T follicular helper cell (primary cell): ENCODE results near the gene FAM120B.

Experiments used
- DNase-seq: peaks from one replicate; pipeline ENCODE4 v3.0.0-alpha.2; 2020; ENCODE audit warnings: low read depth

FAM120B gene

DNA sequence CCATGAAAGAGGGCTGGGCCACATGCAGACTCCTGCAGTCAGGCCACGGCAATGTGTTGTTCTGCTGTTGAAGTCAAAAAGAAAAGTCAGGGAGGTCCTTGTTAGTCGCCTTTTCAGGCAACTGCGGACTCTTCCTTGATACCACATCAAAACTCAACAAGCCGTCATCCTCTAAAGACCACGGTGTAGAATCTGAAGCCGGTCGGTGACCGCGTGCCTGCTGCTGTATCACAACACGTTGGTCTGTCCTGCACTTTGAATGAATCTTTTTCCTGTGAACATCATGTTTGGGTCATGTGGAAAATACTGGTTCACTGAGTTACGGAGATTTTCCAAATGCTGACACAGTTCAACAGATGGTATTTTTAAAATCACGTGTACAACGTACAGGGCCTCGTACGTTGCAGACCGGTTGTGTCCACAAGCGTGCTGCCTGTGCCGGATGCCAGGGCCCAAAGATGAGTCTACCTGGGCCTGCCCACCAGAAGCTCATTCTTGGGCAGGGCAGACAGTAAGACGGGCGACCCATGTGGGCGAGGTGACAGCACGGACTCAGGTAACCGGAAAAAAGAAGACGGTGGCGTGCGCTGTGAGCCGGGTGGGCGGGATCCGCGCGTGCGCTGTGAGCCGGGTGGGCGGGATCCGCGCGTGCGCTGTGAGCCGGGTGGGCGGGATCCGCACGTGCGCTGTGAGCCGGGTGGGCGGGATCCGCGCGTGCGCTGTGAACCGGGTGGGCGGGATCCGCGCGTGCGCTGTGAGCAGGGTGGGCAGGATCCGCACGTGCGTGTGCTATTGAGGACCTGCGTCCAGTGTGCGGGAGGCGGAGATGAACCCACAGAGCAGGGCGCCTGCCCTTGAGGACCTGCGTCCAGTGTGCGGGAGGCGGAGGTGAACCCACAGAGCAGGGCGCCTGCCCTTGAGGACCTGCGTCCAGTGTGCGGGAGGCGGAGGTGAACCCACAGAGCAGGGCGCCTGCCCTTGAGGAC lies 114.5 kb downstream of the FAM120B start:
- no peak for DNase-seq

DNA sequence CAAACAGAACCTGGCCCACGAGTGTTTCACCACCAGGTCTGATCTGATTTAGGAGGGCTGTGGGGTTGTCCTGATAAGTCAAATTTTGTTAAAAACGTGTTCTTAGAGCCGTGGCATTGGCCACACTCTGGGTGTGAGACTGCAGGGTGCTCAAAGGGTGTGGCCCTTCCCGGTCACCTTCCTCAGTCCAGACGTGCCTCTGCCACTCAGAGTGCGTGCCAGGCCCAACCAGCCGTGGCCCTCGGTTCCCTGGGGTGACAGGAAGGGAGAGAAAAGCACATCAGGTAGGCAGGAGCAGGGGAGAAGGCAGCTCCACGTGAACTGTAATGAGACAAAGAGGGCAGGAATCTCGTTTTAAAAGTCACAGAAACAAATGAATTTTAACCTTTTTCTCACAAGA lies 115.4 kb downstream of the FAM120B start:
- DNase-seq, result no peak

DNA sequence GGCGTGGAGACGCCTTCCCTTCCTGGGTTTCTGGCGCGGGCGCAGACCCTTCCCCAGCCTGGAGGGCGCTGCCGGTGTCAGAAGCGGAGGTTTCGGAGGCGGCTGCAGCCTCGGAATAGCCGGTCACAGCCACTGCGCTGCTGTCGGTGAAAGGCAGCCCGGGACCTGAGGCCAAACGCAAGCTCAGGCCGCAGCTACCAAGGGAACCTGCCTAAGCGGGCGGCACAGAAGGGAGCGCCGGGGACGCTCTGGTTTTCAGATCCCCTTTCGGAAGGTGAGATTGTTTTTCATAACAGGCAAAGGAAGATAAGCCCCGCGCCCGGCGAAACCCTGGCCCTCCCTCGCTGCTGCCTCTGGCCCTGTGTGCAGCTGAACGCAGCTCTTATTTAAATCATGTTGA lies 116.5 kb downstream of the FAM120B start:
- DNase-seq, result no peak

DNA sequence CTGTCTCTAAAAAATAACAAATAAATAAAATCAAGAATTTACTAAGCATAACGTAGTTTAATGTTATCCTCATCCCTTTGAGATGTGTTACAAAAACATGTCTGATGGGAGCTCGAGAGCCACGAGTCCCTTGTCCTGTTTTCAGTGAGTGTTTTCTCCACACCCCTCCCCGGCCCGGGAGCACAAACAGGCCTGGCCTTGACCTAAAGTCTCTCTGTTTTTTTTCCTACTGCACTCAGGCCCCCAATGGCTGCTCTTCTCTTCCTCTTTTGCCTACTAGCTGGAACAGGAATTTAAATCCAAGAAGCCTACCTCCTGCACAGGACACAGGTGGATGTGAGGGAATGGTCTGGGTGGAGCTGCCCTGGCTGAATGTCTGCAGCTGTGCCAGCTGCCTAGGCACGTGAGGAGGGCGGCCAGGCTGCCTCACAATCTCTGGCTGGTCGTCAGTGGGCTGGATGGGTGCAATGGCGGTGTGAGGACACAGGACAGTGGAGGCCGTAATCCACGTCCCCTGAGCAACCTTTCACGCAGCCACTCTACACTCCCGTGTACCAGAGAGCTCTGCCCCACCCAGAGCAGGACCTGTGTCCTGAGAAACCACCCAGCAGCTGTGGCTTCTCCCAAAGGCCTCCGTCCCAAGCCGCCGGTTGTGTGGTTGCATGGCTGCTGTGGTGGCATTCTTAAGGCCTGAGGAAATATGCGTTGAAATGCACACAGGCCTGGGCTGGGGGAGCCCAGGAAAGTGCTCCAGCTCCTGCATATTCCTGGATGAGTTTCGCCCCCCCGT lies 117.5 kb downstream of the FAM120B start:
- no peak for DNase-seq

DNA sequence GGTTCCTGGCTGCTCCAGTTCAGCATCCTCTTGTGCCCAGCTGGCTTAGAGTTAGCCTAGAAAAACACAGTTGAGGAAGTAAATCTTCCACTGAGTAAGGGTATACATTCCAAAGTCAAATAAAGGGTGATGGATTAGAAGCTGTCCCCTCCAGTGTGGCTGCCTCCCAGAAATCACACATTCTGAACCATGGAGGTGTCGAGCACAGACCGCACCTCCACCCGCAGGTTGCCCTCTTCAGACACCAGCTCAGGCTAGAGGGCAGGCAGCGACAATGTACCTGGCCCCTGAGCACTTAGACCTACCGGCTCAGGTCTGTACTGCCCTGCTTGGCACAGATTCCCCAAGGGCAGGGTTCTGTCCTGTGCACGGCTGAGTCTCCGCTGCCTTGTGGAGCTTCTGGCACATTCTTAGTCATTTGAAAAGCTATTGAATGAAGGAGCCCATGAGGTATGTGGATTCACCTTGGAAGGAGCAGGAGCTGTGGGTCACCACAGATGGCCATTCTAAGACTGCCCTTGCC lies 118.1 kb downstream of the FAM120B start:
- no peak for DNase-seq

DNA sequence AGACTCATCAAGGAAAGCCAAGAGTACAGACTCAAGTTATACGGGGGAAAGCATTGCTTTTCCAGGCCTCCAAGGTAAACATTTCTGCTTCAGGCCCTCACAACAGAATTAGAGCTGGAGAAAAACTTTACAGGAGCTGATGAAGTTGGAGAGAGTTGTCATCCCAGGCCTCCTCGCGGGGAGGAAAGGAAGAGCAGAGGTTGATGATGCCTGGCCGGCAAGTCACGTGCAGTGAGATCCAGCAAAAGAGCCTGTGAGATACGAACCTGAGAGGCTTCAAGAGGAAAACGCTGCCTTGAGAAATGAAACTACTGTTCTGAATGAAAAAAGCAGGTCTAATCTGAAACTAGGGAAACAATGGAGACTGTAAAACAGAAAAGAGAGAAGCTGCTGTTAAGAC lies 122.9 kb downstream of the FAM120B start:
- DNase-seq, result no peak

DNA sequence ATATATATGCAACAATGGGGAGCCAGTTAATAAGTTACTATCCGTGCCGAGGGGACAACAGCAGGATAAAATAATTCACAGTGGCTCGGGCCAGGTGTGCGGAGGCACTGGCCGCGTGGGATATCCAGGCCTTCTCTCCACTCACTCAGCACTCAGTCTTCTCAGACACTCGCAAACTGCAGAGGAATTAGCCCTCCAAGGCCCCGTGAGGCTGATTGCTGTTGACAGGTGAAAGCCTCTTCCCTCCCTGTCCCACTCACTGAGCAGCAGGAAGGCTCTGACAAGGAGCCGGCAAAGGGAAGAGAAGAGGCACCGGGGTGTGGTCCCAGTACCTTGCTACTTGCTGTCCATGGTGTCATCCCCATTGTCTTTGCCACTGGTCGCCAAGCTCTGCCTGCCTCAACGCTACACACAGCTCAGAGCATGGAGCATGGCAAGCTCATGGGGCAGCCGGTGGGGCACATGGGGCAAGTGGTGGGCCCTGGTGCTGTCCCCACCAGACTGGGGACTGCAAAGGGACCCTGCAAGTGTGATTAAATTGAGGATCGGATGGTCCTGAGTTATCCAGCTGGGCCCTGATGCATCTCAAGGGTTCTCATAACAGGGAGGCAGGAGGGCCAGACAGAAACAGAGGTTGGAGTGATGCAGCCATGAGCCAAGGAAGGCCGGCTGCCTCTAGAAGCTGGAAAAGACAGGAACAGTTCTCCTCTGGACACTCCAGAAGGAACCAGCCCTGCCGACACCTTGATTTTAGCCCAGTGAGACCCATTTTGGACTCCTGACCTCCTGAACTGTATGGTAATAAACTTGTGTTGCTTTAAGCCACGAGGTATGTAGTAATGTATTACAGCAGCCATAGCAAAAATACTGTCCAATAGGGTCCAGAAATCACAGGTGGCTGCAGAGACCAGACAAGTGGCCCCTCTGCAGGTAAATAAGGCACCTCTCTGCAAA lies 126.9 kb downstream of the FAM120B start:
- no peak for DNase-seq

DNA sequence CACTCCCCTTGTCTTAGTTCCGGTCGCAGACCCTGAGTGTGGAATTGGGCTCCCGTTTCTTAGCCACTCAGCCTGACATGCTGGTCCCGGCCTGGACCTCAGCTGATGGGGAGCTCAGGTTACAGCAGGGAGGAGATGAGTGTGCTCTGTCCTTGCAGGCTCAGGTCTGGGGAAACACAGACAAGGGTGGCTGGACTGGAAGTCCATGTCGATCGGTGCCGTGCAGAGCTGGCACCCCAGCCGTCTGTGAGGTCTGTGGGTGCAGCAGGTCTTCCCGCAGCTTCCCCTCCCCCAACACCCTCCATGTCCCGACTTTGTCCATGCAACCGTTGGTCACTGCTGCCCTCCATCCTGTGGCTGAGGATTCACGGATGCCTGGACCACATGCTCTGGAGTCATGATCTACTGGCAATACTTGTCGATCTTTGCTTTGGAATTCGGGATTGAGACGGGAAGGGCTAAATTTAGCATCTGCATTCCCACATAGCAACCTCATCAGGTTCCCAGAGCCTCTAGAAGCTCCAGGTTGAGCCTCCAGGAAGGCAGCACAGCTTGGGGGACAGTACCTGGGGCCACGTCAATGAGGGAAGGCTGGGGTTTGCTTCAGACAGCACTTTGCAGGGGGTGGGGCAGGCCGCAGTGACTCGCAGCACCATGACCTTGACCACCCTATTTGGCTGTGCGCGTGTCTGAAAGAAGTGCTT lies 127.7 kb downstream of the FAM120B start:
- DNase-seq, result no peak

DNA sequence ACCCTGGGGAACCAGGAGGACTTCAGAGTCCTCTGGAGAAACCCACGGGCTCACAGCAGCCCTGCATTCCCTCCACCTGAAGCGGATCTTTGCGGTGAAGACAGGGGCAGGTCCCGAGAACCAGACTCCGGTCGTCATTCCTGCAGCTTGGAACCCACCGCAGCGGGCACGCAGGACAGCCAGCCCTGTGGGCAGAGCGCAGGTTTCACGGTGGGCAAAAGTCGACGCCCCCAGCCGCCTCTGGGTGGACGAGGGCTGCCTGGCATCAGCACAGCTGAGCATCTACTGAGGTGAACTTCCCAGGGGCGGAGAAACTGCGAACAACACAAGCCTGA lies 128.2 kb downstream of the FAM120B start:
- DNase-seq, result no peak

DNA sequence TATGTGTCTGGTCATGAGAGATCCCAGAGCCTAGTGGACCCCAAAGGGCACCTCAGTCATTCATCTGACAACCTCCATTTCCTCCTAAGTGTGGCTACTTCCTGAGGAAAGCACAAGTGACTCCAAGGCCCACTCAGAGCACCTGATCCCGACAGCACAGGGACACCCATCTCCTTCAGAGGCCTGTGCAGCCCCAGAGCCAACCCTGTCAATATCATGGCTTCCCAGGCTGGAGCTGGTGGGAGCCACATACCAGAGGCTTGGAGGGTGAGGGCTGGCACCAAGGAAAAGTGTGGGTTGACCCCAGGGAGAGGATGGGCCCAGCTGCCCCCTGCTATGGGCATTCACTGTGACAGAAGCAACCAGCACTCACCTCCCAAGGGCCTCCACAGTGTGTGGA lies 129.2 kb downstream of the FAM120B start:
- DNase-seq, result no peak

DNA sequence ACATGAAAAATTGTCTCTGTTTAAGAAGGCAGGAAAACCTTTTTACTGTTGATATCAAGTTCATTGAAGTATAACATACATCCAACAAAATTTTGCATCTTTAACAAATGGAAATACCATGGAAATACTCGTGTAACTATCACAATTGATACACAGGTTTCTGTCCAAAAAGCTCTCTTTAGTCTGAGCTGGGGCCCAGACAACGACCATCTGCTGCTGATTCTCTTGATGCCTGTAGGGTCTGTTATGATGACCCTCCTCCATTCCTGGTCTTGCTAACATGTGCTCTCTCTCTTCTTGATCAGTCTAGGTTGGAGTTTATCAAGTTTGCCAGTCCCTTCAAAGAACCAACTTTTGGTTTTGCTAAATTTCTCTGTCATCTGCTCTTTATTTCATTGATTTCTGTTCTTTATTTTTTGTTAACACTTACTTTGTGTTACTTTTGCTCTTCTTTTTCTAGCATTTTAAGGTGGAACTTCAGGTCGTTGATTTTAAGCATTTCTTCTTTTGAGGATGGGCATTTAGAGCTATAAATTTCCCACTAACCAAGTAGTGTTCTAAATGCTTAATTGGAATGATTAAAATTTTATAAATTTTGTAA lies 129.8 kb downstream of the FAM120B start:
- DNase-seq, result no peak

DNA sequence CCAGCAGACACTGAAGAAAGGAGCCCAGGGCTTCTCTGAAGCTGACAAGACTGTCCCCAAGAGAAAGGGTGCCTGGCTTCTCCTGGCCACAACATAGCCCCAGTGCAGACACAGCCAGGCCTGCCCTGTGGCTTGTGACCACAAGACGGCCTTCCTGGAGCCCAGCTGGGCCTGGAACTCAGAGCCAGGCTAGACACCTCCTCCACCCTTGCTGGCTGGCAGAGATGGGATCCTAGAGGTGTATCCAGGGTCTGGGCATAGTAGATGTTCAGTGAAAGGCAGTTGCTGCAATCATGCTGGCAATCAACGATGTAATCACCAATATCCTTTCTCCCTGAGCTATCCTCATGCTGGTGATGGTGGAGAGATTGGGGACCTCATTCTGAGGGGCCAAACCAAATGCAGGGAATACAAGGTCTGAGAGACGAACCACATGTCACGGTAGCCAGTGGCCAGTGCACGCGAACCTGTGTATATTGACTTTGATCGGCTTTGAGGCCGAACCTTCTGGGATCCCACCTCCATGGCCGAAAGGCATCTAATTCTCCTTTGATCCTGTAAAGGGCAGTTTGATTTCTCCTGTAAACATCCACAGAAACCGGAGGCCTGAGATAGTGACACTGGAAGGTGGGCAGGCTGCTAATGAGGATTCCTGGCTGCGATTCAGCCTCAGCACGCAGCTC lies 131.3 kb downstream of the FAM120B start:
- DNase-seq, result no peak

DNA sequence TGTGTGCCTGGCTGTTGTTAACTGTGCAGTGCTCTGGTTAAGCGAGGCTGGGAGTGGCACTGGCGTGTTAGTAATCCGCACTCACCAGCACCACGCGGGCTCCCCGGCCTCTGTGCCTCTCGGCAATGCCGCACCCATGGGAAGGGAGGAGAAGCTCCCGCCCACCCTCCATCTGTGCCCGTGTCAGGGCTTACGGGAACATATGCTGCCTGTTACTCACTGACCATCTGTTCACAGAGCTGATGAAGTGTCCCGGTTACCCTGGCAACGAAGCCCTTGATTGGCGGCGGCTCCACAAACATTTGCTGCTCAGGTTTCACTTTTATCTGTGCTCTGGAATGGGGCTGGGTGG lies 131.8 kb downstream of the FAM120B start:
- DNase-seq, result no peak

DNA sequence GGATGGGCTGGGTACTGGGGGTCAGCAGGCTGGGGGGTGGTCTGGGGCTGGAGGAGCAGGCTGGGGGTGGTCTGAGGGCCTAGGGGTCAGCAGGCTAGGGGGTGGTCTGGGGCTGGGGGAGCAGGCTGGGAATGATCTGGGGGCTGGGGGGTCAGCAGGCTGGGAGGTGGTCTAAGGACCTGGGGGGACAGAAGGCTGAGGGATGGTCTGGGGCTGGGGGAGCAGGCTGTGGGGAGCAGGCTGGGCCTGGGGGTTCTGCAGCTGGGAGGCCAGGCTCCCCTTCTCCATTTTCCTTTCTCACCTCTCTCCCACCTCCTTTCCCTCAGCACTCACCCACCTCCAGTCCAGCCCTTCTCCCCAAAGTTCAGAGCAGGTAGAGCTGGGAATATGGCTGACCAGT lies 132.3 kb downstream of the FAM120B start:
- DNase-seq, result no peak

DNA sequence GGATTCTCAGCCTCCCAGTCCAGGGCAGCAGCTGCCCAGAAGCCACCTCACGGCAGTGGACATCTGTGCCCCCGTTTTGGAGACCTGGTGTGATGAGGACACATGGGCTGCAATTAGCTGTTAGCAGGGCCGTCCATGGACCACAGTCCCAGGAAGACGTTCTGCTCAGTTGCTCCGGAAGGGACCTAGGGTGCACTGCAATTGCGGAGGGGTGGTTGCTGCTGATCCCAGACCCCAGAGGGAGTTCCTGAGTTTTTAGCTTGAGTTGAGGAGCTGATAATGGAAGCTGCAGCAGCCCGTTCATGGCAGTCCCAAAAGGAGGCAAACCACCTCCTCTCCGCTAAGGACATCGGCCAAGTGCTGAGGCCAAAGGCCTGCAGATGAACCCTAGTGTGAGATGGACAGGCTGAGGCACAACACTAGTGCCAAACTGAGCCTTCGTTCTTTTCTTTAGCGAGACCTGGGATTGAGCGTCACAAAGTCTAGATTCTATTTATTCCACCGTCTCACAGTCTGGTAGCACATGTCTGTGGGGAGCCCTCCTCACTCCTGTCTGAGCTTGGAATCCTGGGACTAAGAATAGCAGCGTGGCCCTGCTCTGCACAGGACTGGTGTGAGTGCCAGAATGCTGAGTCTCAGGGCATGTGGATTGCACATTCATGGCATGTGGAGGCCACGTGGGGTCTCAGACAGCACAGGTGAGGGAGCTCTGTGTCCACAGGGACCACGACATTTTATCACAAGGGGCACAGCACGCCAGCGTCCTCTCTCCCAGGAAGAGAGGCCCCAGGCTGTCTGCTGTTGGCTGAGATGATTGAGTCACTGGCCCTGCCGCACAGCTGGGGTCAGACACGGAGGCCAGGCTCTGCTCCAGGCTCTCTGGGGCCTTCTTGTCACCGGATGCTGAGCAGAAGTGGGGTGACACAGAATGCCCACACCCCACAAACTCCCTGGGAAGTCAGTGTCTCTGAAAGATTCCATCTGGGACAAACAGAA lies 133.1 kb downstream of the FAM120B start:
- no peak for DNase-seq

DNA sequence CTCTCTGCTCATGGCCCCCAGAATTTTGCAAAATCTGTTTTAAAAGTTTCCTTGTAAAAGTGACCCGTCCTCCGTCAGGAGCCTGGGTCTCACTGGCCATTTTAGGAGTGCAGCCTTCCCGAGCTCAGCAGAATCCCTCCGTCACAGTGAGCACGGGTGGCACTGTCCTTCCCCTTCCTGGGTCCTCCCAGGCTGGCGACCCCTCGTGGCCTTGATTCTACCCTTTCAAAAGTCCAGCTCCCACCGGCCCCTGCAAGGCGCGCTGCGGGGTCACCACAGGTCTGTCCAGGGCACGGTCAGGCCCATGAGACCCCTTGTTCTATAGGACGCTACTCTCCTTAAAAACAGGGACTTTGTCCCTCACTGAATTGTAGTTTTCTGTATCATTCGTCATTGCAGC lies 133.9 kb downstream of the FAM120B start:
- no peak for DNase-seq

DNA sequence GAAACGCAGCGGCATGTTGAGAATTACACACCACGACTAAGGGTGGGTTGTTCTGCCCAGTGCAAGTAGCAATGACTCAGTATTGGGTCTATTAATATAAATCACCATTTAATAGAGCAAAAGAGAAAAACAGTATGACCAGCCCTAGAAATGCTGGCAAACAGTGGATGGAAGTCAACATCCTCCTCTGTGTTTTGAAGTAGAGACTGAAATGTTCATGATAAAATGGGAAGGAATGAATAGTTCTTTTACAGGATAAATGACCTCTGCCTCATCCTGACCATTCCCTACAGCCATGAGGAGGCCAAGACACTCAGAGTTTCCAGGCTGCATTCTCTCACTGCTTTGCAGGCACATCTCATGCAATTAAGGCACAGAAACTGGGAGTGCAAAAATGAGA lies 134.8 kb downstream of the FAM120B start:
- no peak for DNase-seq

DNA sequence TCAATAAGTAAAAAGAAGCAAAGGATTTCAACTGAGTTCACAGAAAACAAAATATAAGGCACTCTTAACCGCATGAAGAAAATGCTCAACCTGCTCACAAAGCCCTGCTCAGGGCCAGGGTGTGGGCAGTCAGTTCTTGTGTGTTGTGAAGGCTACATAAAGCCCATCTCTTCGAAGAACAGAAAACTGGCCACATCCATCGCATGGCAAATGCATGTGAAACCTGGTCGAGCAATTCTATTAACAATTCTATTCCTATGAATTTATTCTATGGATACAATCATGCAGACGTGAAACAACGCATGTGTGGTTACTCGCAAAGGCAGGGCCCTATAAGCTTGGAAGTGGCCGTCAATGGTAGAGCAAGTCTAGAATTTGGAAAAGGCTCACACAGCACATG lies 136.0 kb downstream of the FAM120B start:
- DNase-seq, result no peak

DNA sequence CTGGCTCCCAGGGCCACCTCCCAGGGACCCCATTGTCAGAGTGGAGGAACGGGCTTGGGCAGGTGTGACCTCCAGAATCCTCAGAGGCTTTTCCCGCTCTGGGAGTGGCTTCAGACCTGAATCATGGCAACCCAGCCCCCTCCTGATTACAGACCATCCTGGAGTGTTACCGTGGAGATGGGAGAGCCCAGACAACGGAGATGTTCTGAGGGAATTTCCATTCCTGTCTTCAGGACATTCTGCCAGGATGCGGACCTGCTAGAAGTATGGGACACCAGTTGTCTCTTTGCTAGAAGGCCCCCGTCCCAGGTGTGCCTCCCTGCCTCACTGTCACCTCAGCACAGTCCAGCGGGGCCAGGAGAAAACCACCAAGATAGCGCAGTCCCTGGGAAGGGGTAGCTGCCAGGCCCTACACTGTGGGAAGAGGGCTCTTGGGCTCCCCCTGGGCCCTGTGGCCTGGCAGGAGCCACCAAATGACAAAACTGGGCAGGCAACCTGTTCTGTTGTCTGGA lies 136.6 kb downstream of the FAM120B start:
- DNase-seq, result no peak
